SK-N-SH (cell line): ENCODE measurements around the gene PYGM. TPM values are rescaled to one million over a fixed set of nuclear protein-coding genes. Genes with fewer than 3 reads are reported as not detected.

Experiments
- CTCF ChIA-PET: fragments of 300-600, 350-600 bp; formaldehyde crosslinking; extraction: SDS; loops from one replicate; lab custom pipeline; 2021; lab: Yijun Ruan, JAX
- POLR2A ChIA-PET: fragments of 350-600 bp; sonication (Branson Sonifier 250); formaldehyde crosslinking; extraction: SDS; loops from one replicate; lab custom pipeline; 2020; ENCODE audit warnings: antibody characterized with exemption, inconsistent platforms; lab: Yijun Ruan, JAX
- DNase-seq: peaks from one replicate; pipeline ENCODE4 v3.0.0; 2012
- H2AFZ ChIP-seq: fragments of 200-600 bp; sonication (generic); 2 replicates; pipeline ENCODE4 v1.8.1; 2016; ENCODE audit warnings: antibody characterized with exemption, mild to moderate bottlenecking, low read depth
- H3F3A ChIP-seq: fragments of 200-600 bp; sonication (generic); replicated peaks from 2 replicates; pipeline ENCODE3; 2016; ENCODE audit warnings: antibody characterized with exemption, mild to moderate bottlenecking; ENCODE audit not compliant: insufficient read depth
- H3K27ac ChIP-seq, 2 experiments: fragments of 200-500 bp in 1 of 2; fragments of 200-600 bp in 1 of 2; sonication (Bioruptor generic) in 1 of 2; sonication (generic), shearing (Covaris generic) in 1 of 2; 2 replicates each; pipeline versions ENCODE4 v1.5.1 to v1.6.1; 2014 to 2016; ENCODE audit warnings: low read depth in 2 of 2, inconsistent platforms in 1 of 2, low read length in 1 of 2, mild to moderate bottlenecking in 1 of 2, mixed read lengths in 1 of 2
- H3K27me3 ChIP-seq: fragments of 200-600 bp; sonication (generic), shearing (Covaris generic); 2 replicates; pipeline ENCODE4 v1.6.1; 2016; ENCODE audit warnings: mixed run types; ENCODE audit not compliant: insufficient read depth
- H3K36me3 ChIP-seq, 2 experiments: fragments of 200-500 bp in 1 of 2; fragments of 200-600 bp in 1 of 2; sonication (Bioruptor generic) in 1 of 2; sonication (generic) in 1 of 2; replicated peaks in 1 of 2; 2 replicates each; pipeline versions ENCODE3 to v1.5.1; 2014 to 2016; ENCODE audit warnings: low read length in 1 of 2, mild to moderate bottlenecking in 1 of 2; ENCODE audit not compliant: insufficient read depth in 2 of 2, control insufficient read depth in 1 of 2
- H3K4me1 ChIP-seq, 2 experiments: fragments of 200-500 bp in 1 of 2; fragments of 200-600 bp in 1 of 2; sonication (Bioruptor generic) in 1 of 2; sonication (generic), shearing (Covaris generic) in 1 of 2; 2 replicates each; pipeline versions ENCODE4 v1.5.1 to v1.6.1; 2014 to 2016; ENCODE audit warnings: low read depth in 1 of 2, low read length in 1 of 2, mixed run types in 1 of 2; ENCODE audit not compliant: insufficient read depth in 2 of 2, control insufficient read depth in 1 of 2
- H3K4me2 ChIP-seq: fragments of 200-600 bp; sonication (generic), shearing (Covaris generic); 2 replicates; pipeline ENCODE4 v1.6.1; 2017; ENCODE audit warnings: mixed run types
- H3K4me3 ChIP-seq, 2 experiments: fragments of 200-500 bp in 1 of 2; fragments of 200-600 bp in 1 of 2; sonication (Bioruptor generic) in 1 of 2; sonication (generic), shearing (Covaris generic) in 1 of 2; 2 replicates each; pipeline versions ENCODE4 v1.5.1 to v1.8.1; 2014 to 2016; ENCODE audit warnings: low read depth in 2 of 2, inconsistent platforms in 1 of 2, low read length in 1 of 2, mild to moderate bottlenecking in 1 of 2, mixed read lengths in 1 of 2, moderate library complexity in 1 of 2
- H3K79me2 ChIP-seq: fragments of 200-600 bp; sonication (generic); 2 replicates; pipeline ENCODE4 v1.8.1; 2017; ENCODE audit warnings: mild to moderate bottlenecking; ENCODE audit not compliant: insufficient read depth
- H3K9ac ChIP-seq: fragments of 200-600 bp; sonication (generic); 2 replicates; pipeline ENCODE4 v1.6.1; 2017; ENCODE audit warnings: mixed run types
- H3K9me2 ChIP-seq: fragments of 200-600 bp; sonication (generic); 2 replicates; pipeline ENCODE4 v1.6.1; 2017; ENCODE audit warnings: mixed run types
- H3K9me3 ChIP-seq: fragments of 200-600 bp; sonication (generic); 2 replicates; pipeline ENCODE4 v1.6.1; 2017; ENCODE audit warnings: mixed run types, mild to moderate bottlenecking, moderate library complexity
- H4K20me1 ChIP-seq: fragments of 200-600 bp; sonication (generic); 2 replicates; pipeline ENCODE4 v1.6.1; 2017; ENCODE audit warnings: mild to moderate bottlenecking, mixed run types; ENCODE audit not compliant: insufficient read depth
- CHD2 ChIP-seq: fragments of 150-350 bp; IDR thresholded peaks from 2 replicates; pipeline ENCODE4 v1.6.1; 2018; ENCODE audit warnings: low read length; ENCODE audit not compliant: partially characterized antibody
- ELF1 ChIP-seq: IDR thresholded peaks from 2 replicates; pipeline ENCODE4 v1.4.0; 2012
- EP300 ChIP-seq, 2 experiments: IDR thresholded peaks; 2 replicates each; pipeline versions ENCODE4 v1.4.0 to v1.6.1; 2012; ENCODE audit warnings: borderline replicate concordance in 1 of 2, low read depth in 1 of 2, low read length in 1 of 2
- FOSL2 ChIP-seq: IDR thresholded peaks from 2 replicates; pipeline ENCODE4 v1.4.0; 2012; ENCODE audit warnings: low read depth, mild to moderate bottlenecking, moderate library complexity, borderline replicate concordance
- FOXM1 ChIP-seq: IDR thresholded peaks from 2 replicates; pipeline ENCODE4 v1.4.0; 2012; ENCODE audit warnings: low read depth, mild to moderate bottlenecking
- GATA2 ChIP-seq: sonication (generic); formaldehyde crosslinking; IDR thresholded peaks from 2 replicates; pipeline ENCODE4 v1.5.0; 2020; ENCODE audit warnings: mild to moderate bottlenecking, missing genetic modification reagents
- MEF2A ChIP-seq: IDR thresholded peaks from 2 replicates; pipeline ENCODE4 v1.4.0; 2012; ENCODE audit warnings: low read depth, borderline replicate concordance
- NFIC ChIP-seq: IDR thresholded peaks from 2 replicates; pipeline ENCODE4 v1.4.0; 2012; ENCODE audit warnings: borderline replicate concordance
- NRF1 ChIP-seq: IDR thresholded peaks from 2 replicates; pipeline ENCODE4 v1.6.1; 2012; ENCODE audit warnings: low read depth, mild to moderate bottlenecking, low read length
- POLR2AphosphoS5 ChIP-seq: IDR thresholded peaks from 2 replicates; pipeline ENCODE4 v1.6.1; 2012; ENCODE audit warnings: low read depth, low read length
- RCOR1 ChIP-seq: fragments of 150-350 bp; IDR thresholded peaks from 2 replicates; pipeline ENCODE4 v1.6.1; 2017; ENCODE audit warnings: antibody characterized with exemption, low read length
- RFX5 ChIP-seq: IDR thresholded peaks from 2 replicates; pipeline ENCODE4 v1.6.1; 2012; ENCODE audit warnings: mild to moderate bottlenecking, improper control_type of control experiment, low read length
- RXRA ChIP-seq: IDR thresholded peaks from 2 replicates; pipeline ENCODE4 v1.4.0; 2012; ENCODE audit warnings: low read depth, mild to moderate bottlenecking, borderline replicate concordance
- TEAD4 ChIP-seq: IDR thresholded peaks from 2 replicates; pipeline ENCODE4 v1.4.0; 2012; ENCODE audit warnings: mild to moderate bottlenecking, borderline replicate concordance; ENCODE audit not compliant: insufficient read depth
- YY1 ChIP-seq: IDR thresholded peaks from 2 replicates; pipeline ENCODE4 v1.4.0; 2012; ENCODE audit warnings: low read depth, mild to moderate bottlenecking
- WGBS: methylation state at CpG from one replicate; pipeline ENCODE4 v1.1.6; 2017; ENCODE audit warnings: low lambda C conversion rate; 5-methylcytosine and 5-hydroxymethylcytosine counted together
- polyA plus RNA-seq, 3 experiments: library from polyadenylated mRNA; depleted of rRNA; stranded (reverse); fragments of >200 nt; gene quantifications; 2 replicates each; pipeline ENCODE4 v1.2.3, GENCODE V29; 2012
- TF ChIP-seq, protein P1 (sequence below): fragments of 150-350 bp; IDR thresholded peaks from 2 replicates; pipeline ENCODE4 v1.6.1; 2017; ENCODE audit warnings: antibody characterized with exemption, low read length, low read depth, borderline replicate concordance
- TF ChIP-seq, protein P2 (sequence below): IDR thresholded peaks from 2 replicates; pipeline ENCODE4 v1.6.1; 2012; ENCODE audit warnings: mild to moderate bottlenecking, low read depth, low read length, moderate library complexity
- TF ChIP-seq, protein P3 (sequence below): fragments of 150-350 bp; IDR thresholded peaks from 2 replicates; pipeline ENCODE4 v1.6.1; 2016; ENCODE audit warnings: mild to moderate bottlenecking, low read depth, low read length

PYGM gene
- polyA plus RNA-seq, 1 of the 3 experiments (the other 2 are of a cell fraction) = 0.08 TPM

- Histone ChIP-seq H3K4me3 (no peak overlapping the region), H3K9me2 (no peaks in the 10 kb centered on the region), H3K79me2 (no peaks in the 10 kb centered on the region), H3K9me3 (no peaks in the 10 kb centered on the region), H3K9ac (no peak overlapping the region), H3K27me3 (peaks cover 13% of the 10 kb centered on the region), H4K20me1 (no peaks in the 10 kb centered on the region), H3F3A (peaks cover 3% of the 10 kb centered on the region), H3K27ac (no peak overlapping the region), H2AFZ (no peak overlapping the region), H3K4me1 (peaks cover 0 to 45% of the 10 kb centered on the region in 2 experiments; a peak in 1 of 4 replicates), H3K36me3 (no peaks in the 10 kb centered on the region), H3K4me2 (no peak overlapping the region)
- CTCF ChIA-PET = interaction anchor here (0.7 to 7.1 kb wide), 4 partner anchors 13 to 30 kb away, joined by 3 to 68 read pairs (median 16); partner anchors contain the start of gene RASGRP2
- DNase-seq = no peak
- POLR2A ChIA-PET = no interaction called here
- TF ChIP-seq ELF1 (no peak), CHD2 (no peak), NRF1 (no peak), RFX5 (no peak), GATA2 (CRISPR knock-in tag) (no peak)
- TF ChIP-seq, protein P1, sequence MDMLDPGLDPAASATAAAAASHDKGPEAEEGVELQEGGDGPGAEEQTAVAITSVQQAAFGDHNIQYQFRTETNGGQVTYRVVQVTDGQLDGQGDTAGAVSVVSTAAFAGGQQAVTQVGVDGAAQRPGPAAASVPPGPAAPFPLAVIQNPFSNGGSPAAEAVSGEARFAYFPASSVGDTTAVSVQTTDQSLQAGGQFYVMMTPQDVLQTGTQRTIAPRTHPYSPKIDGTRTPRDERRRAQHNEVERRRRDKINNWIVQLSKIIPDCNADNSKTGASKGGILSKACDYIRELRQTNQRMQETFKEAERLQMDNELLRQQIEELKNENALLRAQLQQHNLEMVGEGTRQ = no peak
- TF ChIP-seq, protein P2, sequence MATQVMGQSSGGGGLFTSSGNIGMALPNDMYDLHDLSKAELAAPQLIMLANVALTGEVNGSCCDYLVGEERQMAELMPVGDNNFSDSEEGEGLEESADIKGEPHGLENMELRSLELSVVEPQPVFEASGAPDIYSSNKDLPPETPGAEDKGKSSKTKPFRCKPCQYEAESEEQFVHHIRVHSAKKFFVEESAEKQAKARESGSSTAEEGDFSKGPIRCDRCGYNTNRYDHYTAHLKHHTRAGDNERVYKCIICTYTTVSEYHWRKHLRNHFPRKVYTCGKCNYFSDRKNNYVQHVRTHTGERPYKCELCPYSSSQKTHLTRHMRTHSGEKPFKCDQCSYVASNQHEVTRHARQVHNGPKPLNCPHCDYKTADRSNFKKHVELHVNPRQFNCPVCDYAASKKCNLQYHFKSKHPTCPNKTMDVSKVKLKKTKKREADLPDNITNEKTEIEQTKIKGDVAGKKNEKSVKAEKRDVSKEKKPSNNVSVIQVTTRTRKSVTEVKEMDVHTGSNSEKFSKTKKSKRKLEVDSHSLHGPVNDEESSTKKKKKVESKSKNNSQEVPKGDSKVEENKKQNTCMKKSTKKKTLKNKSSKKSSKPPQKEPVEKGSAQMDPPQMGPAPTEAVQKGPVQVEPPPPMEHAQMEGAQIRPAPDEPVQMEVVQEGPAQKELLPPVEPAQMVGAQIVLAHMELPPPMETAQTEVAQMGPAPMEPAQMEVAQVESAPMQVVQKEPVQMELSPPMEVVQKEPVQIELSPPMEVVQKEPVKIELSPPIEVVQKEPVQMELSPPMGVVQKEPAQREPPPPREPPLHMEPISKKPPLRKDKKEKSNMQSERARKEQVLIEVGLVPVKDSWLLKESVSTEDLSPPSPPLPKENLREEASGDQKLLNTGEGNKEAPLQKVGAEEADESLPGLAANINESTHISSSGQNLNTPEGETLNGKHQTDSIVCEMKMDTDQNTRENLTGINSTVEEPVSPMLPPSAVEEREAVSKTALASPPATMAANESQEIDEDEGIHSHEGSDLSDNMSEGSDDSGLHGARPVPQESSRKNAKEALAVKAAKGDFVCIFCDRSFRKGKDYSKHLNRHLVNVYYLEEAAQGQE = no peak
- 73% methylated on average over 2 of the region's 4 CpGs for WGBS
Observed at GRCh38 chr11:64718780-64719124, 41.0 kb downstream of the PYGM start.

DNA sequence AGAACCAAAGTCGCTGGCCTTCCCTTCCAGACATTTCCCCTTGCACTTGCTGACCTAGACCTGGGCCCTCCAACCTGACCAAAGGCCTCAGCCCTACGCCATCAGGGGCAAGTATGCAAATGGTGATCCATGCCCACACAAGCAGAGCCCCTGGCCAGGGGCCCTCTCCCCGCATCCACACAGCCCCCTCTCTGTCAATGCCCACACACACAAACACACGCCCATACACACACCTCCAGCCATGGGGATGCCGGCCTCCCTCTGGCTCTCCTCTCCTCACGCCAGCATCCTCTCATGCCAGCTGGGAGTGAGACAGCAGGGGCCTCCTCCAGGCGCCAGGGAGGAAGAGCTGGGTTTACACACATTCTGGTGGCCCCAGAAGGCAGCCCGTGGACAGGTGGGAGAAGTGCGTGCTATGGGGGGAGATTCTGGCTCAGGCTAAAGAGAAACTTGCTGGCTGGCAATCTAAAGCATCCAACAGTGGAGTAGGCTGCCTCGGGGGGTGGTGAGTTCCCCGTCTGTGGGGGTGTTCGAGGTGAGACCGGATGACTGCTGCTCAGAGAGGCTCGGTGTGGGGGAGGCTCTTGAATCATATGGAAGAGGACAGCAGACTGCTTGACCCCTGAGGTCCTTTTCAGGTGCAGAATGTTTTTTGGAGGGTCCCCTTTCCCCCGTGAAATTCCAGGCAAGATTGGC lies 41.5 kb downstream of the PYGM start:
- WGBS = 64% methylated on average over 14 of the region's 15 CpGs
- no peak for DNase-seq

More for the DNA sequence above, 41.5 kb downstream of the PYGM start:
- H3K9ac ChIP-seq = no peak overlapping the region
- peaks cover 3% of the 10 kb centered on the region for H3F3A ChIP-seq
- no peak overlapping the region for H3K4me2 ChIP-seq
- no peaks in the 10 kb centered on the region for H4K20me1 ChIP-seq
- H3K4me3 ChIP-seq = no peak overlapping the region
- H2AFZ ChIP-seq = no peak overlapping the region
- no peaks in the 10 kb centered on the region for H3K9me3 ChIP-seq
- H3K9me2 ChIP-seq = no peaks in the 10 kb centered on the region
- POLR2A ChIA-PET = interaction anchor here (0.9 kb wide), 1 partner anchor 24 kb away, joined by 3 read pairs; no protein-coding TSS in a partner anchor
- peaks cover 13% of the 10 kb centered on the region for H3K27me3 ChIP-seq
- TF ChIP-seq, protein P3, sequence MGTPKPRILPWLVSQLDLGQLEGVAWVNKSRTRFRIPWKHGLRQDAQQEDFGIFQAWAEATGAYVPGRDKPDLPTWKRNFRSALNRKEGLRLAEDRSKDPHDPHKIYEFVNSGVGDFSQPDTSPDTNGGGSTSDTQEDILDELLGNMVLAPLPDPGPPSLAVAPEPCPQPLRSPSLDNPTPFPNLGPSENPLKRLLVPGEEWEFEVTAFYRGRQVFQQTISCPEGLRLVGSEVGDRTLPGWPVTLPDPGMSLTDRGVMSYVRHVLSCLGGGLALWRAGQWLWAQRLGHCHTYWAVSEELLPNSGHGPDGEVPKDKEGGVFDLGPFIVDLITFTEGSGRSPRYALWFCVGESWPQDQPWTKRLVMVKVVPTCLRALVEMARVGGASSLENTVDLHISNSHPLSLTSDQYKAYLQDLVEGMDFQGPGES = no peak
- TF ChIP-seq, protein P1 = no peak
- TF ChIP-seq NFIC (no peak), RXRA (no peak), EP300 (IDR thresholded peaks at IDR 0.05; ENCODE audit: borderline replicate concordance in 1 of 2, low read depth in 1 of 2, low read length in 1 of 2) (no peak), CHD2 (no peak), POLR2AphosphoS5 (no peak), MEF2A (no peak), FOSL2 (no peak), FOXM1 (no peak), NRF1 (no peak), YY1 (no peak), RCOR1 (no peak), GATA2 (CRISPR knock-in tag) (no peak), TEAD4 (no peak)
- TF ChIP-seq, all 33 proteins: peak for 0
- H3K4me1 ChIP-seq = peaks cover 0 to 42% of the 10 kb centered on the region in 2 experiments; a peak in 1 of 4 replicates
- no peaks in the 10 kb centered on the region for H3K79me2 ChIP-seq
- CTCF ChIA-PET = interaction anchor here (0.7 to 7.1 kb wide), 10 partner anchors 13 to 612 kb away, joined by 3 to 68 read pairs (median 5); partner anchors contain the start of gene RASGRP2
- H3K27ac ChIP-seq = no peak overlapping the region
- H3K36me3 ChIP-seq = no peaks in the 10 kb centered on the region
